HL-60/S4 treated with retinoic acid at 250 ng/mL for 4 days and 3 days (cell line): ENCODE results near the gene SERGEF.

Experiments used
- in situ Hi-C: fragments of 300-500 bp; cut with MboI; formaldehyde crosslinking; loops from 2 replicates; pipeline ENCODE4 v1.7.0; 2022; ENCODE audit warnings: low sequenced_read_pairs

Gene SERGEF

DNA sequence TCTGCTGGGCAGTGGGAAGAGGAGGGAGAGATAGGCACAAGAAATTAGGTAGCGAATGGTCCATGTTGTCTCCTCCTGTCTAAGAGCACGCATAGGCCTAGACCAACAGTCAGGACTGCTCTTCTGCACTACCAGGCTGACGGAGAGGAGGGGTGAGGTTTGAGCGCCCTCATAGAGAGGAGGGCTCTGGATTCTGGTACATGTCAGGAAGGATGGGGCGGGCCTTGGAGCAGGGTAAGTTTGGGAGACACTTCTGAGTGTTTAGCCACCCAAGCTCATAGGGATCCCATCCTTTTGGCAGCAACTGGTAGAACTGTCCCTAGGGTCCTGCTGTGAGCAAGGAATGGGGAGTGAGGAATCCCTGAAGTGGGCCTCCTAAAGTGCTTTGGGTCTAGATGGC, 217.9 kb downstream of the SERGEF start:
- in situ Hi-C loops, result no loop called here

DNA sequence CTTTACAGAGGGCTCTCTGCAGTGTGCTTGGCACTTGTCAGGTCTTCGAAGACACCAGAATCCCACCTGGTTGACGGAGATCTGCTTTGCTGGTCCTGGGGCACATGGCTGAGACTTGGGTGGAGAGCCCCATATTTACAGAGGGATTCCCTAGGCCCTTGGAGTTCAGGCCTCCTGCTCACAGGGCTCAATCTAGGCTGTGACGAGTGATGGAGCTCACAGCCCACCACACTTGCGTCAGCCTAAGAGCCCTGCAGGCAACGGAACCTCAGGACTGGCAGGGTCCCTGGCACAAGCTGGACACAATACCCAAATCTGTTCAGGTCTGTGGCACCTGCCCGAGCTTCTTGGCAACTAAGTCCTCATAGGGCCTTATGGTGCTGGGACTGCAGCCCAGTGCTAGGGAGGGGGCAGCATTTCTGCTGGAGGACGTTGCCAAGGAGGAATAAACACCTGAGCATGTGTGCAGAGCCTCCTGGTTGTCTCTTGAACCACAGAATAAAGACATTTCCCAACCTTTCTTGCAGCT, 219.1 kb downstream of the SERGEF start:
- in situ Hi-C loops, result no loop called here

DNA sequence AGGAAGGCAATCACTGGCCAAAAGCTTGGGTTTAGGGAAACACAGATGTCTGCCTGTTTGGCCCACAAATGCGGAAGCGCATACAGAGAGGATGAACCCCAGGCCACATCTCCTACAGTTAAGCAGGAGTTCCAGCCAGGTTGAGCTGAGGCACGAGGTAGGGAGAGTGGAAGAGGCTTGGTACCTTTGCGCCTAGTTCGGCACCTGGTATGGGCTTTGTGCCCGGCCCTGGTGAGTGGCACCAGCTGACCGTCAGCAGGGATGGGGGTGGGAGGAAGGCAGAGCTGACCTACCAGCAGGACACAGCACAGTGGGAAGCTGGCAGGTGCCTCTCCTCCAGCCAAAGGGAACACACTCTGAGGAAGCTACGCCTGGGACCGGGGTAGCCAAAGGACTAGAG, 220.7 kb downstream of the SERGEF start:
- in situ Hi-C loops, result no loop called here

DNA sequence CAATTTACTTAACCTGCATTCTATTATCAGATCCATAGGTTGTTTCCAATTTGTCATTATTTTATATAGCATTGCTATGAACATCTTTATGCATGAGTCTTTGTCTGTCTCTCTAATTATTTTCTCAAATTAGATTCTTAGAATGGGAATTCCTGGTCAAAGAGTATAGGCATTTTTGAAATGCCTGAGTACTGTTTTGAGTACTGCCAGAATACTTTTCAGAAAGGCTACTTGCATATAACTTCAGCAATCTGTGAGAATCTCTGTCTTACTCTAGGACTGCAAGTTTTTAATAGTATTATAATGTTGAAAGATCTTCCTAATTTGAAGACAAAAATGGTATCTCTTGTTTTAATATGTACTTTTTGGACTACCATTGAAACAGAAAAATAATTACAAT, 221.7 kb downstream of the SERGEF start:
- in situ Hi-C loops, result no loop called here

DNA sequence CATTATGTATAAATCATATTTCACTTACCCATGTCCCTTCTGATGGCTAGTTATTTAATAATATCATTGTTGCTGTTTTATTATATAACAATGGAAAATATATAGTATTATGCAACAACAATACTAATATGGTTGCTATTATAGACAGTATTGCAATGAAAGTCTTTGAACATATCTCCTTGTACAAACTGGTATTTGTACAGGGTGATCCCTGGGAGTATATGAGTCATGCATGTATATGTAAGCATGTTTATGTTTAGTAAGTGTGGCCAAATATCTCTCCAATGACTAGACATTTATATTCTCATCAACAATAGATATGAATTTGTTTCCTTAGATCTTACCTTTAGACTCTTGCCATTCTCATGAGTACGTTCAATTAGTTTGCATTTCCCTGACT, 222.4 kb downstream of the SERGEF start:
- in situ Hi-C loops, result no loop called here

DNA sequence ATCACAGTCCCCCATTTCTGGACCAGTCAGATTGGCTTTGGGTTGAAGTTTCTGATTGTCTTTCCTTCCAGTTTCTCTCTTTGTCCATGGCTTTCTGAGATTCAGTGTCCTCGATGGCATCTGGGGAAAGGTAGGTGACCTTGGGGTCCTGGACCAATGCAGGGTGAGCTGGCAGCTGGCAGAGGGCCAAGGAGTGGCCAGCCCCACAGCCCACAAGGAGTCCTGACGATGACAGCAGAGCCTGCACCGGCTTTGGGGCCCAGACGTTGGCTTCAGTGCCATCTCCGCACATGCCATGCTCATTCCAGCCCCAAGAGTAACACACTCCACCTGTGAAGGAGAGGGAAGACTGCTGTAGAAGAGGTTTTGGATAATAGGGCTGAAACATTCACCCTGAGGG, 224.8 kb downstream of the SERGEF start:
- in situ Hi-C loops, result no loop called here

DNA sequence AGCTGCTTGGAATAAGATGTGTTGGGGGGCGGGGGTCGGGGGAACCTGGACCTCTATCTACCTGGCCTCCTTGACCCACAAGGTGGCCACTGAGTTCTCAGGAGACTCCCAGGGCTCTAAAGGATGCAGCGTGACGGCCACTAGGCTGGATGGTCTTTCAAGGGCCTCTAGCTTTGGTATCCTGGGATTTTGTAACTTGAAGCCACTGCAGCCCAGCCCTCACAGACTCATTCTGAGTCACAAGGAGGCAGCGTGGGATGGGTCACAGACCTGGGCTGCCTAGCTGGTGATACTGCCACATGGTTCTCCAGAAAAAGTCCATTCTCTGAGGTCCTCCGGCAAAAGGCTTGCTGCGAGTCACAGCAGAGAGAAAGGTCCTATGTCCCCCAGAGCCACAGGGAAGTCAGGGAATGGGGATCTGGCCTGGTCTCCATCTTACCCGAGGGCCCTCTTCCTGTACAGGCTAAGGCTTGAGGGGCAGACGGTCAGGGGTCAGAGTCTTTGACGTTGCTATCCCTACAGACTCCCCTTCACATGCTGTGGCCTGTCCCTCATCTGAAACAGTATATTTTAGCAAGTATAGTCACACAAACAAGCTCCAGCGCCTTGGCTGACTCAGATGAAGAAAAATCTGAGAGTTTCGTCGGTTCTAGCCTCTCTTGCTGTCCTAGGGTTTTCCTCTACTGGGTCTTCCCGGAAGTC, 225.9 kb downstream of the SERGEF start:
- in situ Hi-C loops, result no loop called here

DNA sequence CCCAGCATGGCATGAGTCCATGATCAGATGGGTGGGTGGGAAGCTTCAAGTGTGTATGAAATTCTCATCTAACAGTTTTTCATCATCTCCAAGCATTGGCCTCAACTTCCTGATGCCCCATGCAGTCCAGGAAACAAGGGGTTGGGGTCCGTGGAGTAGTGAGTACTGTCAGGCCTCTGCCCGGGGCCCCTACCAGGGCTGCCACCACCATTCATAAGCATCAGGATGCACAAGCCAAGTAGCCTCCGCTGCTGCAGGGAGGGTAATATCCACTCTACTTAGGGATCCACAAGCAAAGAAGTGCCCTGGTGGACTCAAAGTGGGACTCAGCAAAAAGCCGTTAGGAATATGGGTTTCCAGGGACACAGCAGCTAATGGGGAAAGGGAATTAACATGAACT, 229.0 kb downstream of the SERGEF start:
- in situ Hi-C loops, result no loop called here

DNA sequence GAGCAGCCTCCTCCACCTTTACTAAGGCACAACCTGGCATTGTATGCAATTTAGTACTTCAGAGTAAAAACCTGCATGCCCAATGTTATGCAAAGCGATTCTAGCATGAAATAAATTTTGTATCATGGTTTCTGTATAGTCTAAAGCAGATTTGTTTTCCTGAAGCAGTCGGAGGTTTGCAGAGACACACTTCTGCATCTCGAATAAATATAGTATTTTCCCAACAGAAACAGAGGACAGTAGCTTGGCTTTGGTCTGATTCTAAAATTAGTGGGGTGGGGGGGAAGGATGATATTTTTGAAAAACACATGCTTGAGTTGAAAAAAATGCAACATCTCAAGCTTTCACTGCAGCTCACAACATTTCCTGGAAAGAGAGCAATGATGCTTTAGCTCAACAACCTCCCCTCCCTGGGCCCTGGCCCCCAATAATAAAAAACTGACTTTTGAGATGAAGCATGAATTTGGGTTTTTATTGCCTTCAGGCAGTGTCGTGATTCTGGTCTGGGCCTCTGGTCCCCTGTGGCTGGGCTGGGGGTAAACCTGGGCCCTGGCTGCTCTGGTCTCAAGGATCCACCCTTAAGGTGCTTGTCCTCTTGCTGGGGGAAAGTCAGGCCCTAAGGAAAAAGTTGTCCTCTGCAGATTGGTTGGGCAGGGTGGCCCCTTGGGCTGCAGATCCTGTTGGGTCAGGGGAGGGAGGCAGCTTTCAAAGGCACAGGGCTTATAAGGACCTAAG, 230.1 kb downstream of the SERGEF start:
- in situ Hi-C loops, result no loop called here

DNA sequence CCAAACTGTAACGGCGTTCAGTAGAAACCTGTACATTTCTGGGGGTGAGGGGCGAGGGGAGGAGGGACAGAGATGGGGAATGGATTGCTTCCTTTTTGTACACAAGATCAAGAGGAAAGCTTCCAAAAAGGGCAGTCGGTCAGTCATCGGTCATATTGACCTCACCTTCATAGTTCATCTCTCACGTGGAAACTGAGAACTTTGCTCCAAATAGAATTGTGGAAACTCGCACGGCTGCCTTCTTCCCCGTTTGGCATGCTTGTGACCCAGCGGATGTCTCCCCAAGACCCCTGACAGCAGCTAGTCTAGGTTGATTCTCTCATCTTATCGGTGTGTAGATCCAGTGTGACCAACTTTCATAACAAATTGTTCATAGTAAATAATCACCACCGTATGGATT, 230.7 kb downstream of the SERGEF start:
- in situ Hi-C loops, result no loop called here

DNA sequence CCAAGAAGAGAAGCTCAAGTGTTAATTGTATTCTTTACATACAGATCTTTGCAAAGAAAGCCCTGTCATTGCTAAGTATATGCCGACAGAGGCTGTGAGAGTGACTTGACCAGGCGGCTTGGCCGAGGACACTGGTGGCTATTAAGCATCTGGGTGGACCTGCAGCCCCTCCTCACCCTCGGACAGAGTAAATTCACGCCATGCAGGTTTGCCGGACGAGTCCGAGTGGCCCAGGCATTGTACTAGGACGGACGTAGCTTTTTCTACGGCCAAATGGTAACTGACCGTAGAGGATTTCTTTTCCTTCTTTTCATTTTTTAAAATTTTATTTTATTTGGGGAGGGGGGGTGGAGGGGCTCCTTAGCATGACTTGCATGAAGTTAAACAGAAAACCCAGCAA, 231.2 kb downstream of the SERGEF start:
- in situ Hi-C loops, result no loop called here

DNA sequence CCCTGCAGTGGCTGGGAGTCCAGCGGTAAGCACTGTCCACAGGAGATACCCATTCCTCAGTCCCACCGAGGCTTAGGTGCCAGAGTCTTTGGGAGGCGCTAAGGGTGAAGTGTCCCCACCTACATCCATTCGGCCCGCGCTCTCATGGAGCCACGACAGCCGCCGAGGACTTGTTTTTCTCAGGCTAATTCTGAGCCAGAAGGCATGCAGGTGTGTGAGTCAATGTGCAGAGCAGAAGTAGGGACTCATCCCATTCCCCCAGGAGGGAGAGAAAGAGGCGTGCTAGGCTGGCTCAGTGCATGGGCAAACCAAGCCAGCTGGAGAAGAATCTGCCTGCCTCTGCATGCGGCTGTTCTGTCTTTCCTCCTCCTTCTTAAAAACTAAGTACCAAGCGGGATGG, 231.6 kb downstream of the SERGEF start:
- in situ Hi-C loops, result no loop called here

DNA sequence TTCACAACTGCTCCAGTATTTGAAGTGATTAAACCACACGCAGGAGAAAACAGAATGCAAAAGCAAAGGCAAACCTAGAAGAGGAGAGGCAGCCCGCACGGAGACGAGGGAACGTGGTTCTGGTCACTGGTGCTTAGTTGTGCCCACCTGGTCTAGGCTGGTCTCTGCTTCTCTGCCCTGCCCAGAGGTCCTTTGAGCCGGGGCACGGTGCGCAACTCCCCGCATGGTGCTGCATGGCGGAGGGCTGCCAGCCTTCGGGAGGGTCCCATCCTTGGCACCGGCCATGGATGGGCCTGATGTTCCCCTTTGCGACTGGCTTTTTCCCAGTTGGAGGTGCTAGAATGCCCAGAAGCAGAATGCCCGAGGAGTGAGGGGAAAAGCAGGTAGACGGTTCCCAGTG, 232.2 kb downstream of the SERGEF start:
- in situ Hi-C loops, result no loop called here

DNA sequence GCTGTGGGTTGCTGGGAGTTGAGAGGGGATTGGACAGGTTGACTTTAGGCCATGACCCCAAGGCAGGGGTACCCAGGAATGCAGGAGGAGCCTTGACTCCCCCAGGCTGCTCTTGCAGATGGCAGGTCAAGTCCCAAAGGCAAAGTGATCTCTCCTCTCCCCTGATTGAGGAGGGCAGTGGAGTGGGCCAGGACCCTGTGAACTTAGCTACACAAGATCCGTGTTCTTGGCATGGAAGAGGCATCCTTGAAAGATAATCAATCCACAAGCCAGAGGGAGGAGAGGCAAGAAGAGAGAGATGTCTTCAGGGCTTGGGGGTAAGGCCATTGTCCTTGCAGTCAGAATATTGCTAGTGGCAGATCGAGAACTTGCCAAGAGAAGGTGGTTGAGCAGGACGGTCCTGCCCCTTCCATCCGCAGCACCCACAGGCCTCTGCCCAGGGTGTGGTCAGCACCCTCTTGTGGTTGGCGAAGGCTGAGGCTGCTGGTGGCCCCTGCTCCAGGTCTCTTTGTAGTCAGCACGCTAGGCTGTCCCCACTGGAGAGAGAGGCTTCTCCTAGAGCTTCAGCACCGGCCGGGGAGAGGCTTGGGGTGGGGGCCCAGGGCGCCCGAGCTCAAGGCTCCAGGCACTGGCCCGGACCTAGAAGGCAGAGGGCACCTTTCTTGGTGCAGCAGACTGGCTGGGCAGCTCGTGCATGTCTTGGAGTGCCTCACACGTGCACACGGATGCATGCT, 232.8 kb downstream of the SERGEF start:
- in situ Hi-C loops, result no loop called here

DNA sequence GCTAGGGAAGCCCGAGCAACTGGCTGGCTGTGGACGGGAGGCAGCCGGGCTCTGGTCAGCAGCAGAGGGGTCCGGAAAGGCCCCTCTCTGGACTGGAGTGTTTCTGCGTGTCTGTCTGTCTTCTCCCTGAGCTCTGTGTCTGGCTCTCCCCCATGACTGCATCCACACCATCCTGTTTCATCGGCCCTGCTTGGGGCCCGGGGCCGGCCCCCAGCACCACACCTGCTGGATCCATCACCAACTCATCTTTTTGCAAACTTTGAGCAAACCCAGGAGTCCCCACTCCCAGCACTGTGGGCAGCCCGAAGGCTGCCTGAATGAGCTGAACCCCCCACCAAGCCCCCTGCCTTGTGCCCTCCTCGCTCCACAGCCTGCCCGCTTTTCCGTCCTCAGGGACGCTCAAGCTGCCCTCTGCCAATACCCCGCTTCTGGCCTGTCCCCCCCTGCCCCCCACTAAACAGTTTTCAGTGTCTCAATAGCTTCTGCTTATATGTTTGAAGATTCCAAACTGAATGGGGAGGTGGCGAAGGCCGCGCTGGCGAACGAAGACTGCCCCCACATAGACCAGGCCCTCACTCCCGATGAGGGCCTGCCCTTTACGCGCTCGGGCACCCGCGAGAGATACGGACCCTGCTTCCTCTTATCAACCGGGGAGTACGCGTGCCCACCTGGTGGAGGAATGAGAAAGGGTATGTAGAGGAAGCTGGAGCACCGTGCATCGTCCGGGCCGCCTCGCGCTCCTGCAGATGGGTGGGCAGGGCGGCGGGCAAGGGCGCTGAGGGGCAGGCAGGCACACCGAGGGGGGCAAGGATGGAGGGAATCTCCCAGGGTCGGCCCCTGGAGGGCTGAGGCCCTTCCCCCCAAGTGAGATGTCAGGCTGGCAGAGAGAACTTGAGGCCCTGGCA, 233.6 kb downstream of the SERGEF start:
- in situ Hi-C loops, result no loop called here

DNA sequence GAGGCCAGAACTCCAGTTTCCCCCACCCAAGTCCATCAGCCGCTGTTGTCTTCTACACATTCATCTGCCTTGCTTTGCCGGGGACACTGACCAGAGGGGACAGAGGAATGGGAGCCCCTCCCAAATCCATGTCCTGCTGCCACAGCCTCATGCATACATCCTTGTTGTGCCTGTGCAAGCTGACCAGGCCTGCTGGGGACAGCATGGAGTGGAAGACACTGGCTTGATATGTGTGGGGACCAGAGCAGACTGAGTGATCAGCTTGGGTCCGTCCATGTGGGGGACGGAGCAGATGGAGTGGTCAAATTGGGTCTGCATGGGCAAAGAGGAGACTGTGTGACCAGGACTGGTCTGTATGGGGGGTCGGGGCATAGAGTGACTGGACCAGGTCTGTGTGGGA, 234.5 kb downstream of the SERGEF start:
- in situ Hi-C loops, result no loop called here

DNA sequence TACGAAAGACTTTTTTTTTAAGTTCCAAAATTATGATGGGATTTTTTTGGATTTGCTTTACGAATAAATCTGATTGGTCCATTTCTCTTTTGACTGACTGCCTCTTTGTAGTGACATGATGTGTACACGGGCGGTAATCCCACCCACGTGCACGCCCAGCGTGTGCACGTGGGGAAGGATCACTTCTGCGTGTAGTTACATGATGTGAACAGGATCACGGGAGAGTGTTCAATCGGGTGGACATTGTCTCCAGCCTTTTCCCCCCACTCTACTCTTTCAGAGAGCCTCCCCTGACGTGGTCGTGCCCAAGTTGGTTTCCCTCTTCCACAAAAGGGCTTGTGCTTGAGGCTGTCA, 235.1 kb downstream of the SERGEF start:
- in situ Hi-C loops, result no loop called here

DNA sequence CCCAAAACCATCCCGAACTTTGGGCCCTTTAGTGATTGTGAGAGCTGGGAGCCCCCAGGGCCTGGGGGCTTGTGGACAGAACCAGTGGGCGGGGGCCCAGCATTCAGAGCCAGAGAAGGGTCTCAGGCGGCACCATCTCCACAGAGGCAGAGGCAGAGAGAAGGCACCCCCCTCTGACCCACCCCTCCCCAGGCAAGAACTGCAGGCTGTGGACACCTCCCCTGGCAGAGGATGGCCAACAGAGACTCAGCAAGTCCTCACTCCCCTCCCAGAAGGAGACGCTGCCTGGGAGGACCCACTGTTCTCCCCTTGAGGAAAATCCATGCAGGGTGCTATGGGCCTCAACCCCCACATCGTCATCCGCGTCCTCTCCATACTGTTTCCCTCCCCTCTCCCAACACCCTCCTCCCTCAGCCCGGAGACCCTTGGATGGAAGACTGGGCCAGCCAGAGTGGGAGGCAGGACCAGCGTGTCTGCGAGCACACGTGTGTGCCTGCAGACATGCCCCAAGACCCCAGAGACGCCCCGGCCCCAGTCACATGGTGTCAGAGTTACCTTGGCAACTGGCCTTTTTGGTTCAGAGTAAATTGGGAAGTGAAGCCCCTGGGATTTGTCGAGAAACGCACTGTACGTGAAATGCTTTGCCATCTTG, 235.6 kb downstream of the SERGEF start:
- in situ Hi-C loops, result no loop called here

DNA sequence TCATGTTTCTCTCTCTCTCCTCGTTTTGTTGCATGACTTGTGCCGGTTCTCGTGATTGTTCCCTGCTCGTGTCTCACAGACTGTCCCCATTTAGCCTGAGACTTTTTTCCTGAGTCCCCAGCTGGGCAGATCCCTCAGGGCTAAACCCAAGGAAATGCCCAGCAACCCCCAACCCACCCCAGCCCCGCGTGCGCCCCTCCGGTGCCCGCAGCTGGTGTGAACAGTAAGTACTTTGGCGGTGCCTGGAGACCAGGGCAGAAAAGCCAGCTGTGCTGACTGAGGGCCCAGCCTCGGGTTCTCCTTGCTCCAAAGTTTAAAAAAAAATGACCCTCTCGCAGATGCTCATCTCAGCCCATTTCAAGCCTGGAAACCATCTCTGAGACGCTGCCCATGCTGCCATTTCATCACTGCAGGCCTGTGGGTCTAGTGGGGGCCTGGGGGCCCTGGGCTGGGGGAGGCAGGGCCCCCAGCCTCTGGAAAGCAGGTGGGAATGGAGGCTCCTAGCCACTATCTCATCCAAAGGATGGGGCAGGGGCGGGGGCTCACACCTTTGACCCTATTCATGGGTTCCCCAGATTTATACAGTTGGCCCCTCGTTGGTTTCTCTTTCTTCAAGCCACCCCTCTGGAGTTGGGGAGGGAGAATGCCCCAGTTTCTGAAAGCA, 236.5 kb downstream of the SERGEF start:
- in situ Hi-C loops, result no loop called here
